WERI-Rb-1 (cell line): ENCODE results near the gene STRN3.

Source experiments
- DNase-seq: peaks from one replicate; pipeline ENCODE4 v3.0.0-alpha.2; 2020
- H3K27ac ChIP-seq: fragments of 250-450 bp; sonication (Bioruptor Pico); 2 replicates; pipeline ENCODE4 v1.5.1; 2020; ENCODE audit warnings: mild to moderate bottlenecking, moderate library complexity
- H3K27me3 ChIP-seq: fragments of 250-450 bp; sonication (Bioruptor Pico); 2 replicates; pipeline ENCODE4 v1.5.1; 2021; ENCODE audit warnings: mild to moderate bottlenecking, low read depth, moderate library complexity; ENCODE audit not compliant: insufficient read depth, severe bottlenecking
- H3K36me3 ChIP-seq: fragments of 250-450 bp; sonication (Bioruptor Pico); 2 replicates; pipeline ENCODE4 v1.5.1; 2020; ENCODE audit warnings: mild to moderate bottlenecking, moderate library complexity
- H3K4me3 ChIP-seq: 2 replicates; pipeline ENCODE4 v1.5.1; 2011; ENCODE audit warnings: low read depth, mild to moderate bottlenecking, control low read depth, low read length
- H3K9me3 ChIP-seq: fragments of 250-450 bp; sonication (Bioruptor Pico); 2 replicates; pipeline ENCODE4 v1.5.1; 2021; ENCODE audit warnings: mild to moderate bottlenecking, moderate library complexity; ENCODE audit not compliant: severe bottlenecking
- TF ChIP-seq, protein P1 (sequence below): IDR thresholded peaks from 2 replicates; pipeline ENCODE4 v1.5.1; 2011; ENCODE audit warnings: low read depth, mild to moderate bottlenecking, control low read depth, inconsistent platforms, low read length

The STRN3 gene

DNA sequence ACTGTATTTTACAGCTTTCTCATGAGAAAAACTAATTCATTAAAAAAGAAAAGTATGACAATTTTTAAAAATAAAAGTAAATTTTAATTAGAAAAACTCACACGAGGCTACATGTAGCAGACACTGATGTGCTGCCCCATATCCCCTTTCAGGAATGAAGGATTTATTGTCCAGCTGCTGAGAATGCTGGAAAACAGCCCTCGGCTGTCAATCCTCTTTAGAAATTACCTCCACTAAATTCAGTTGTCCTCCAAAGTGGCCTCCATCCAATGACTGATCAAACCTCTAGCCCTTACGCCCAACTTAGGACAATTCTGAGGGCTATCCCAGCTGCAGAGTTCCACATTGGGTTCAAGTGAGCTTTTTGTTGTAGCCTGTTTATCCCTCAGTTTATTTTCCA is 30.5 kb downstream of the STRN3 start:
- no peak overlapping the region for H3K4me3 ChIP-seq
- peaks cover 10% of the 10 kb centered on the region for H3K9me3 ChIP-seq
- no peak overlapping the region for H3K27ac ChIP-seq
- H3K36me3 ChIP-seq = peaks cover 5% of the 10 kb centered on the region
- no peak for DNase-seq
- TF ChIP-seq, protein P1, sequence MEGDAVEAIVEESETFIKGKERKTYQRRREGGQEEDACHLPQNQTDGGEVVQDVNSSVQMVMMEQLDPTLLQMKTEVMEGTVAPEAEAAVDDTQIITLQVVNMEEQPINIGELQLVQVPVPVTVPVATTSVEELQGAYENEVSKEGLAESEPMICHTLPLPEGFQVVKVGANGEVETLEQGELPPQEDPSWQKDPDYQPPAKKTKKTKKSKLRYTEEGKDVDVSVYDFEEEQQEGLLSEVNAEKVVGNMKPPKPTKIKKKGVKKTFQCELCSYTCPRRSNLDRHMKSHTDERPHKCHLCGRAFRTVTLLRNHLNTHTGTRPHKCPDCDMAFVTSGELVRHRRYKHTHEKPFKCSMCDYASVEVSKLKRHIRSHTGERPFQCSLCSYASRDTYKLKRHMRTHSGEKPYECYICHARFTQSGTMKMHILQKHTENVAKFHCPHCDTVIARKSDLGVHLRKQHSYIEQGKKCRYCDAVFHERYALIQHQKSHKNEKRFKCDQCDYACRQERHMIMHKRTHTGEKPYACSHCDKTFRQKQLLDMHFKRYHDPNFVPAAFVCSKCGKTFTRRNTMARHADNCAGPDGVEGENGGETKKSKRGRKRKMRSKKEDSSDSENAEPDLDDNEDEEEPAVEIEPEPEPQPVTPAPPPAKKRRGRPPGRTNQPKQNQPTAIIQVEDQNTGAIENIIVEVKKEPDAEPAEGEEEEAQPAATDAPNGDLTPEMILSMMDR = no peak
- H3K27me3 ChIP-seq = no peaks in the 10 kb centered on the region

DNA sequence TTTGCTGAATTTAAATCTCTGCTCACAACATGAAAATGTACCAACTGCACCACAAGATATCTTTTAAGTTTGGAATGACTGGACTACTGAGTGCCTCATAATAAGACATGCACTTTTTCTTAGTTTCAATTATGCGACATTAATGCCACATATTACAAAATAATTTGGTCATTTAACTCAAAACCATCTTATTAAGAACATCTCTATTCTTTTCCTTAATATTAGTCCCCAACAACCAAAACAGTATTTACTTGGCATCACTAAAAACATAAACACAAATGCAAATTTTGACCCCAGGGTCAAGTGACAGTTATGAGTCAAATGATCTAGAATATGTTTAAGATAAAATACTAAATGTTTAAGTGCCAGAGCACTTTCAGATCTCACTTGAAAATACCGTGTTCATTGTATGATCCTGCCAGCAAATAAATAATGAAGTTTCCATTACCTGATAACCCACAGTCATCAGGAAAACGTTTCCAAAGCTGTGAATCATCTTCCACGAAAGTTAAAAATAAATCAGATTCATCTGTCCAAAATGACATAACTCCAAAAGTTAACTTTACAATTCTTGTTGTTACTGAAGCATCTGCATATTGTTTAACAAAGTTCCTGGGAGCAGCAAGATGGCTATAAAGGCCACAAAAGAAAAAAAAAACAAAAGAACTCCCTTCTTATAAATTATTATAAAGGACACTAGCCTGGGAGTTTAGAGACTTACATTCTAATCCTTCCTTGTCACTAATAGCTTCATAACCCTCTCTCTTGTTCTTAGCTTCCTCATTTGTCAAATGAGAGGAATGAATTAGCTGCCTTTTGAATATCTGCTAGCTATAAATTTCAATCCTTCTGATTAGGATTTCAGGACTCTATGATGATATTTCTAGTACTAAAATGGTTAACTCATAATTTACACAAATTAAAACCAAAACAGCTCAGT is 31.2 kb downstream of the STRN3 start:
- TF ChIP-seq, protein P1 = no peak
- Histone ChIP-seq H3K9me3 (peaks cover 10% of the 10 kb centered on the region), H3K36me3 (peaks cover 5% of the 10 kb centered on the region), H3K27ac (no peak overlapping the region), H3K4me3 (no peak overlapping the region), H3K27me3 (no peaks in the 10 kb centered on the region)
- no peak for DNase-seq

DNA sequence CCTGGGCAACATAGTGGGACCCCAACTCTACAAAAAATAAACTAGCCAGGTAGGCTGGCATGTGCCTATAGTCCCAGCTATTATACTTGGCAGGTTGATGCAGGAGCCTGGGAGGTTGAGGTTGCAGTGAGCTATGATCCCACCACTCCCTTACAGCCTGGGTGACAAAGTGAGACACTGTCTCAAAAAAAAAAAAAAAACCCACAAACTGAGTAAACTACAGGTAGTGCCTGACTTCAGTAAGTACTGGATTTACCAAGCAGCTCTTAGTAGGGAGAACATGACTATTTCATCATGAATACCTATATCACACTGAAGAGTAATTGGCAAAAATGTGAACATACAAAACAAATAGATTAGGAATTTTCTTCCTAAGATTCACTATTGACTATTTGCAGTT is 33.1 kb downstream of the STRN3 start:
- Histone ChIP-seq H3K27me3 (no peaks in the 10 kb centered on the region), H3K36me3 (no peaks in the 10 kb centered on the region), H3K27ac (no peak overlapping the region), H3K9me3 (peaks cover 1% of the 10 kb centered on the region), H3K4me3 (no peak overlapping the region)
- TF ChIP-seq, protein P1 = no peak
- no peak for DNase-seq

DNA sequence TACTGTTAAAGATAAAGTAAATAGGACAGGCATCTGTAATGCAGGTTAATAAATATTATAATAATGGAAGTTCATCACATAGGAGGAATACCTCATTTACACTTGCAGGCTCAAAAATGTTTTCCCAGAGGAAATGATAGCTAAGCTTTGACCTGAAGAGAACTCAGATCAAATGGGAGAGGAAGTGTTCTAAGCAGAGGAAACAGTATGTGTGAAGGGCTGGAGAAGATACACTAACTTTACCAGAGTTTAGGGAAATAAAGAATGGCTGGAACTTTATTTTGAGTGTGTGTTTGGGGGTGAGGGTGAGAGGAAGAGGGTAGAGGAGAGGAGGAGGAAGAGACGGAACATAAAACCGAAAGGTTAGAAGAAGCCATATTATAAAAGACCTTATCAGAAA is 34.8 kb downstream of the STRN3 start:
- DNase-seq = no peak
- Histone ChIP-seq H3K4me3 (no peak overlapping the region), H3K27me3 (no peaks in the 10 kb centered on the region), H3K27ac (no peak overlapping the region), H3K9me3 (no peaks in the 10 kb centered on the region), H3K36me3 (no peaks in the 10 kb centered on the region)
- TF ChIP-seq, protein P1 = no peak

GRCh38 chr14:30990770-30991169 is 35.4 kb downstream of the STRN3 start:
- Histone ChIP-seq H3K27me3 (no peaks in the 10 kb centered on the region), H3K9me3 (no peaks in the 10 kb centered on the region), H3K36me3 (no peaks in the 10 kb centered on the region), H3K27ac (no peak overlapping the region), H3K4me3 (no peak overlapping the region)
- TF ChIP-seq, protein P1 = no peak
- DNase-seq = no peak
